ENCODE data around the gene GUCY2C.

GUCY2C gene

DNA sequence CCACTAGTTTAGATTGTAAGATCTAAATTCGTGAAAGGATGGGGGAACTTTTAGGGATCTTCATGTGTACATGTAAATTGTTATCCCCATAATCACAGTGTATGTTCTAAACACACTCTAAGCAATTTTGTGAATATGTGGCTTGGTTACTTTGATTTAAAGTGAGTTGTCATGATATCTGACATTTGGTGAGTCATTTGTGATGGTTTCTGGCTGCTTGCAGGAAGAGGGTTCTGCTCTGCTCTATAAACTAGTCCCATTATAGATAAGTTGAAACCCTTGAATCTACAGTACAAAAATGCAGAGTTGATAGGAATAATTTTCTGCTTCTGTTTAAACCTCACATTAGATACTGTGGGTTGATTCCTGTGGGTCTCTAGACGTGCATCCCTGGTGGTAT, 14.8 kb downstream of the GUCY2C start:
- DNase-seq: no peak

DNA sequence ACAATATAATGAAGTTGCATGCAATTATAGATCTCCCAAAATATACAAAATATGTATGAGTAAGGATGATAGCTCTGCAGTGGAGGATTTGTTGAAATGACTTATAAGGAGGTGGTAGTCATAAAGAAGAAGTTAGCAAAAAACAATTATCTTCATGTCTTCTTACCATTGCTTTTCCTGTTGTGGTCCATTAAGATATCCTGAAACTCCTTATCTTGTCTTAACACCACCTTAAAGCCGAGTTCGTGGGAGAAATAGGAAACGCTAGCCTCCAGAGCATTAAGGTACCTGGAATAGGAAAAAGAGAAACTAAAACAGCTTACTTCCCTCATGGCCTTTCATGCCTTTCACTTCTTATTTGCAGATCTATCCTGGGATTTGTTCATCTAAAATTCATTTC, 15.2 kb downstream of the GUCY2C start:
- DNase-seq: no peak

DNA sequence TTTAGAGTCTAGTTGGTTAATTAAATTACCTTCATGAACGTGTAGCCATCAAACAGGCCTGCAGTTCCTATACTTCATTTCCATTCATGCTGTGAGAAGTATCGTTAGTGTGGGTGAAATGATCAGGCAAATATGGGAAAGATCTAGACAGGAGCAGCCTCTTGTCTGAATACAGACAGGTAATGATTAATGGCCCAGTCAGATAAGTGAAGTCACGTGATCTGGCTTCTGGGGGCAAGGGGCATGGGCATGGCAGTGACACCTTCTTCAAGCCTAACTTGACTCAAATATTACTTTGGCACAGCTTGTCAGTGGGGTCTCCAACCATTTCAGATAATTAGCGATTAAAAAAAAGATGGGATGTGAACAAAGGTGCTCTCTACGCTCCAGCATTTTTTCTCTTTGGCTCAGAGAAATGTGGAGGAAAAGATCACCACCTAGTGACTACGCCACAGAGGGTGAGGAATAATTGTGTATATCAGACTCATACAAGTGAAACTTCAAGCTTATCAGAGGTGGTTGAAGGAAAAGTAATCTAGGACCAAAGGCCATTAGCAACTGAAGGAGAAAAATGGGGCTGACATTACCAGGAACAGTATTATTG, 17.8 kb downstream of the GUCY2C start:
- no peak for DNase-seq

DNA sequence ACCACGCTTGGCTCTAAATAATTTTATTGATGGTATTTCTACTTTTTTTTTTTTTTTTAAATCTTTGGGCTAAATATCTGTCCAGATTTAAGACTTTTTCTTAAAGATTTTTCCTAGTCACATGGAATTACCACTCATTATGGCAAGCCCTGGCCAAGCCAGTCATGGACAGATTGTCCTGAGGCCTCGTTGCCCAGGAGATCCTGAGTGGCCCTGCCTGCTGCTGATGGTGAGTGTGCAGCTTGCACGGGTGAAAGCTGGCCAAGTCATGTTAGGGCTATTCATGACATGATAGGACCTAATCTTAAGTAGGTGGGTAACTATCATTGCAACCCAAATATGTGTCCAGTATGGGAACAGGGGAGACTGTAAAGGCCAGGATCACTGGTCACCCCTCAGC, 27.8 kb downstream of the GUCY2C start:
- DNase-seq: no peak

DNA sequence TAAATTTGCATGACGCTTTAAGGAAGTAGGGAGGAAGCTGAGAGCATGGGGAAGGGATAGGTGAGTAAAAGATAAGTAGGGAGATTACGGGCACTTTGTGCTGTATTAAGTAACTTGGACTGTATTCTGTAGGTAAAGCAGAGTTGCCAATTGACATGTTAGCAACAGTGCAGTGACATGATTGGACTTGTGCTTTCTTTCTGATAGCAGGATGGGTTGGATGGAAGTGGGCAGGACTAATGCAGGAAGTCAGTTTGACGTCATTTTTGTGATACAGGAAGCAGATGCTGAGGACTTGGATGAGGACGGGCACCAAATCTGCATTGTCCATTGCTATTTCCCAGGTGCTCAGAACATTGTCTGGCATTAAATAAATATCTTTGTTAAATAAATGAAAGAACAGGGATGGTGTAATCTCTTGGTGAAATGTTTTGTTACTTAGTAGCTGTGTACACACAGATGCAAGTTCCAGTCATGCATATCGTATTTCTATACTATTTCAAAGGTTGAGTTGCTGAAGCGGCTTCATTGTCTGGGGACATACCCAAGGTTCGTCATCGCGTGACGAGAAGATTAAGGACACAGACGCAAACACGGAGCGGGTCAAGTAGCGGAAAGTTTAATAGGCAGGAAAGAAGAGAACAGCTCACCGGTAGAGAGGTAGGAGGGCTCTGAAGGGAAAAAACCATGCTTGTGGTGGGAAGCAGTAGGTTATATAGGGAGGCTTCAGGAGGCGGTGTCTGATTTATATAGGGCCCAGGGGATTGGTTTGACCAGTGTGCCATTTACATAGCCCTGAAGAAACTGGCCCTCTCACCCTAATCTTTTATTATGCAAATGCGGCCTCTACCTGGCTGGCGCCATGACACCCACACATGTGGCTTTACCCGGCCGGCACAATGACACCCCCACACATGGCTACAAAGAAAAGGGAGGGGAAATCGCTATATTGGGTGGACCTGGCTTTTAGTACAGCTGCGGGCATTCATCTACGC, 30.7 kb downstream of the GUCY2C start:
- no peak for DNase-seq

DNA sequence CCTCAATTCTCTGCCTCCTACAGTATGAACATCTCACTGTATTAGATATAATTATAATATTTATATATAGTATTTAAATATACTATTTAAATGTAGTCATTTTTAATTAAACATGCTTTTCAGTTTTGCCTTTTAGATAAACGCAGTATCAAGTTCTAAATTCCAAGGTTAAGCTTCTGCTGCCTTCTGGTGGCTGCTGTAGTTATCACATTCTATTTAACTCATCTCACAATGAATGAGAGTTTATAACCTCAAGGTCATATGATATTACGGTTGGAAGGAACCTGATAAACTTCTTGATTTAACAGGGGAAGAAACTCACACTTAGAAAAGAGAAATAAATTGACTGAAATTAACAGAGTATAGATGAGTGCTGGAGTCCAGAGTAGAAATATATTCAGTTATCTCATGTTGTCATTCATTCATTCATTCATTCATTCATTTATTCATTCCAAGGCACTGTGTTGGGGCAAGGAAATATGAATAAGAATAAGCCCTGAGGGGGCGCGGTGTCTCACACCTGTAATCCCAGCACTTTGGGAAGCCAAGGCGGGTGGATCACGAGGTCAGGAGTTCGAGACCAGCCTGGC, 31.9 kb downstream of the GUCY2C start:
- DNase-seq: peak in 1 of 14 donors; percentile 3

DNA sequence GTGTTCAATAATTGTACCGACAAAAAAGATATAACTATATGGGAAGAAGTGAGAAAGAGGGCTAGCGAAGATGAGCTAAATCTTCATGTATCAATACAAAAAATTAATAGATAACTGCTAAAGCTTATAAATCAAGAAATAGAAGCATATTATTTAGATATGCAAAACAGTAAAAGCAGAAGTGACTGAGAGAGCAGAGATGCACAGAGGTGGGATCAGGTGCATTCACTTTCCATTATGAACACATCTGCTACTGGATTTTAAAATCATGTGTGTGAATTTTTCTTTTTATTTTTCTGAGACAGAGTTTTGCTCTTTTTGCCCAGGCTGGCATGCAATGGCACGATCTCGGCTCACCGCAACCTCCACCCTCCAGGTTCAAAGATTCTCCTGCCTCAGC, 33.4 kb downstream of the GUCY2C start:
- DNase-seq: no peak

DNA sequence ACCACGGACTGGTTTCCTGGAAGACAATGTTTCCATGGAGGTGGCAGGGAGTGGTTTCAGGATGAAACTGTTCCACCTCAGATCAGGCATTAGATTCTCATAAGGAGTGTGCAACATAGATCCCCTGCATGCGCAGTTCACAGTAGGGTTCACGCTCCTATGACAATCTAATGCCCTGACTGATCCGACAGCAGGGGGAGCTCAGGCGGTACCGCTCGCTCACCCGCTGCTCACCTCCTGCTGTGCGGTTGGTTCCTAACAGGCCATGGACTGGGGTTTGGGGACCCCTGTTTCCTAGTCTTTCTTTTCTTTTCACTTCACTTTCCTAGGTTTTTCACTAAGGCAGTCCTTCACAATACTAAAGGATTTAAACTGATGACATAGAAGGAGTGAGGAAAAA, 39.6 kb downstream of the GUCY2C start:
- no peak for DNase-seq

DNA sequence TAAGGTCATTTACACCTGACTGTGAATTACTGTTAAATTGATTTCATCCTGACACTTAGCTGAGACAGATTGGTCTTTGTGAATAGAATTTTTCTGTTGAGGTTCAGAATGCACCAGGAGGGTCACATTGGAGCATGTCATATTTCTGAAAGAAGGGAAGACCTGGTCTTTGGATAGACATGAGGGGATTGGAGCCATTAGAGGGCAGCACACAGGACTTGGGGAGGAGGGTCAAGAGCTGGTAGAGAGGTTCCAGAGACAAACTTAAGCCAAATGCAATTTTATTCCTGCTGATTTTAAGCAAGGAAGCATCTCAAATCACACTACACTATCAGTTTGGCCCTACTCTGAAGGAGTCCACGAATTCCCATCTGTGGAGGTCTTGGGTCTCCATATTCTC, 41.1 kb downstream of the GUCY2C start:
- no peak for DNase-seq

DNA sequence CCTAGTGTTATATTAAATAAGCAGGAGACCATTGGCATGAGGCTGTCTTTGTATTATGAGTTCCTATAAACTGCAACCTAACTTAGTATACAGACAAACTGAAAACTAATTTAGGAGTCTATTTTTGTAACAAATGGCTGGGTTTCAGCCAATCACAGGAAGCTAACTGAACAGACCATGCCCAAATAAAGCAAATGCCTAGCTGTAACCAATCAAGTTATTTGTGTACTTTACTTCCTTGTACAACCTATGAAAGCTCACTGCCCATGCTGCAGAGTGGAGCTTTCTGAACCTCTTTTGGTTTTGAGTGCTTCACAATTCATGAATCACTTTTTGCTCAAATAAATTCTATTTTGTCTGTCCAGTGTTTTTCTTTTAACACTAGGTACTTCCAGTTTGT, 41.6 kb downstream of the GUCY2C start:
- DNase-seq: no peak

DNA sequence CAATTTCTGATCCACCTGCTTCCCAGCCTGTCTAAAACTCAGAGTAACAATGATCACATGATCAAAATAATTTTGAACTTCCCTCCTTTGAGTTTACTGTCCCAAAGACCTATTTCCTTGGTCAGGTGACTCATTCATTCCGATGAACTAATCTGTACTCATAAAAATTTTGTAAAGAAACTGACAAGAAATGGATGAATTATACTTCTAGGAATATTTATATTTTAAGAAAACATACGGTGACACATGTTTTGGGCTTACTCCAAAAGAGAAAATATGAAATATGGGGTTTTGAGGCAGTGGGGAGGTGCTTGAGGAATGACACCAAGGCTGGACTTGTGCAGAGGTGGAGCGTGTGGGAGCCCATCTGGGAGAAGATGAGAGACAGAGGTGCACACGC, 42.0 kb downstream of the GUCY2C start:
- no peak for DNase-seq

DNA sequence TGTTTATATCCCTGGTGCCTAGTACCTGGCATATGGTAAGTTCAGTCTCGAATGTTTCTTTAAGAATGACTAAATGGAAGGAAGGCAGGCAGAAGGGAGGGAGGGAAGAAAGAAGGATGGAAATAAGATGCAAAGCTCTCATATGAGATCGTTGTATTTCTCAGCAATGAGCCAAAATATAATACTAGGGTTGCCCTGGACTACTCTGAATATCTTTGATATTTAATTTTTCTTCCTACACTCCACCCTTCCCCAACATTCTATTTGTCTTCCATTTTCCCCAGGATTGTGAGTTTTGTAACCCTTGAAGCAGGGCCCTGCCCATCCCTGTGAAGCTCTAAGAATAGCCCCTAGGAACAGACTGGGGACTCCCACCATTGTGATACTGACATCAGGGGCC, 43.9 kb downstream of the GUCY2C start:
- no peak for DNase-seq

DNA sequence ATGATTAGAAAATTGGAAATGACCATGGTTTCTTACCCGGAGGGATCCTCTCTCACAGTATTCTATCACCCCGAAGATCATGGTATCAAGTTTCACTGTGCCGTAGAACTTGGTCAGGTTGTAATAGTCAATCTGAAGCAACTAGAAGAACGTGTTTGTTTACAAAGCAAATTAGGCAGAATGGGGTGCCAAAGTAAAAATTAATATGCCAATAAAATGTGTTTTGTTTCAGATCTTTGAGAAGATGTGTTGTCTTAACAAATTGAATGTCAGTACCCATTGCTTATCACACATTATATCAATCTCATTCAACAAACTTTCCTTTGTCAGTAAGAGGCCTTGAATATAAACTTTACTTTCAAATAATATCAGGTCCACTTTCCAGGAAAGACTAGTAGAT, 45.0 kb downstream of the GUCY2C start:
- DNase-seq: no peak

DNA sequence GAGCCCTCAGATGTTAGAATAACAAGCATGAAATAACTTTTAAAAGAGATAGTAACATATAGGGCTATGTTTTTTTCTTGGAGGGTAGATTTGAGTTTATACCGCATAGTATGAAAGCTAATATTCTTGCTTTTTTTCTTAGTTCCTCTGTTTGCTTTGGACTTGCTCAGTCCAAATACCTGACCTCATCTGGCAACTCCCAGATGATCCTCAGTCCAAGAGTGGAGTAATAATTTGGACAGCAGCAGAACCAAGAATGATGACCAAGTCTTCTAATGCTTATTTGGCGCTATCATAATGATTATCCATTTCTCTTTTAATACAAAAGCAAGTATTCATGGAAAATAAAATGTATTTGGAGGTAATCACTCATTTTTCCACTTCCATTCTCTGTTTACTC, 45.6 kb downstream of the GUCY2C start:
- no peak for DNase-seq

DNA sequence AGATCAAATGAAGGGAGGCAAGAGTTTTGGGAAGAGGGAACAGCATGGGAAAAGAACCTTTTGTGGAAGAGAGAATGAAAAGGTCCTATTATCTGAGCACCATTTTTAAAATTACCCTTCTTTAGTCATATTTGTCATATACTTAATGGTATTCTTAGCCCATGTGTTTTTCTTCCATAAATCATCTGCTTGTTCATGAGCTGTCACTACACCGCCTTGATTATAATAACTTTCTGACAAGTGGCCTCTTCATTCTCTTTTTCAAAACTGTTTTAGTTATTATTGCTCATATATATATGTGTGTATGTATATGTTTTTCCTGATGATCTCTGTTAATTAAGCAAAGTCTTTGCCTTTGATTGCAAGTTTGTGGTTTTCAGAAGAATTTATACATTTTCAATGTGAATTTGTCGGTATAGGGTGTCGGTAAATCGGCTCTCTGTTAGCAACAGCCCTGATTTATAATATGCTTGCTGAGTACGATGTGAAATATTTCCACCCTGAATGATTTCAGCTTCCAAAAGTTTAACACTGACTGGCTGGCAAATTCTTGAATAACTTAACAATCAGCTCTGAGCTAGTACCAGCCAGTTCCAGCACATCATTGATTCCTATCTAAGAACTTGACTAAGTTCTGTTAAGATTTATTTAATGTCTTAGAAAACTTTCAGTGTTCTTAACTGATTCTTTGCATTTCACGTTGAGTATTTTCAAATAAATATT, 49.2 kb downstream of the GUCY2C start:
- DNase-seq: no peak

DNA sequence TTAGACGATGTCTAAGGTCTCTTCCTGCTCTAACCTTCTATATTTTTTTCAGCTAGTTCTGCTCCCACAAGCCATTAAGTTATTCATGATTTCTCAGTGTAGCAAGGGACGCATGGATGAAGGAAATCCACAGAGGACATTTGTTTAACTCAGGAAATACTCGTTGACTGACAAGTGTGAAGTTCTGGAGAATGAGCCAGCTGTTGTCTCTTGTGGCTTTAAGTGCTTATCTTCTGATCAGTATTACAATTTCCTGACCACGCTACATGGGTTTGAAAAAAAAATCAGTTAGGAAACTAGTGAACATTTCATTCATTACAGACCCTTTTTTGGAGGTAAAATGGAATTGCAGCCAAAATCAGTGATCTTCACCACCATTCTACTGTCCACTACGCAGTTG, 53.1 kb downstream of the GUCY2C start:
- DNase-seq: no peak

DNA sequence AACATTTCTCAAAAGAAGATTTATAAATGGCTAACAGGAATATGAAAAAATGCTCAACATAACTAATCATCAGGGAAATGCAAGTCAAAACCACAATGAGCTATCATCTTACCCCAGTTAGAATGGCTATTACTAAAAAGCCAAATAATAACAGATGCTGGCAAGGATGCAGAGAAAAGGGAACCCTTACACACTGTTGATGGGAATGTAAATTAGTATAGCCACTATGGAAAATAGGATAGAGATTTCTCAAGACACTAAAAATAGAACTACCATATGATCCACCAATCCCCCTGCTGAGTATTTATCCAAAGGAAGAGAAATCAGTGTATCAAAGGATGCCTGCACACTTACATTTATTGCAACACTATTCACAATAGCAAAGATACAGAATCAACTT, 58.3 kb downstream of the GUCY2C start:
- DNase-seq: no peak

DNA sequence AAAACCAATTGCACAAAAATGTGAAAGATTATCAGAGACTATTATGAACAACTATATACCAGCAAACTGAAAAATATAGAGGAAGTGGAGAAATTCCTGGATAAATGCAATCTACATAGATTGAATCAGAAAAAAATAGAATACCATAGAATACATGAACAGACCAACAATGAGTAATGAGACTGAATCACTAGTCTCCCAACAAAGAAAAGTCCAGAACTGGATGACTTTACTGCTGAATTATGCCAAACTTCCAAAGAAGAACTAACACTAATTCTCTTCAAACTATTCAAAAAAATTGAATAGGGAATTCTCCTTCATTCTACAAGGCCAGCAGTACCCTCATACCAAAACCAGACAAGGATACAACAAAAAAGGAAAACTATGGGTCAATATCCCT, 60.6 kb downstream of the GUCY2C start:
- DNase-seq: no peak

DNA sequence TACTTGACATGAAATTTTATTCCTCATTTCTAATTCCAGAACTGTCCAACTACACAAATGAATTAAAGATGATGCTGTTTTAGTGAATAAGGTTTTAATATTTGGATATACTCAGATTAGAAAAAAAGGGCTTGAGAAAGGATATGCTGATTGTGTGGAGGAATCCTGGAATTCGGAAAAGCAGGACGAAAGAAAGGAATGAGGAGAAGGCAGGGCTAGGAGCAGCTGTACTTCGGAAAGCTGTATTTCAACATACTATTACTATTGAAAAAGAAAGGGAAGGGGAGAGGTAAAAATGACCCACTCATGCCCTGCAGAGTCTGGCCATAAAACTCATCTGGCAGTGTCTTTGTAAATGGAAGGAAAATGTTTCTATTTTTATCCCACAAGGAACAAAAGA, 65.6 kb downstream of the GUCY2C start:
- DNase-seq: no peak

DNA sequence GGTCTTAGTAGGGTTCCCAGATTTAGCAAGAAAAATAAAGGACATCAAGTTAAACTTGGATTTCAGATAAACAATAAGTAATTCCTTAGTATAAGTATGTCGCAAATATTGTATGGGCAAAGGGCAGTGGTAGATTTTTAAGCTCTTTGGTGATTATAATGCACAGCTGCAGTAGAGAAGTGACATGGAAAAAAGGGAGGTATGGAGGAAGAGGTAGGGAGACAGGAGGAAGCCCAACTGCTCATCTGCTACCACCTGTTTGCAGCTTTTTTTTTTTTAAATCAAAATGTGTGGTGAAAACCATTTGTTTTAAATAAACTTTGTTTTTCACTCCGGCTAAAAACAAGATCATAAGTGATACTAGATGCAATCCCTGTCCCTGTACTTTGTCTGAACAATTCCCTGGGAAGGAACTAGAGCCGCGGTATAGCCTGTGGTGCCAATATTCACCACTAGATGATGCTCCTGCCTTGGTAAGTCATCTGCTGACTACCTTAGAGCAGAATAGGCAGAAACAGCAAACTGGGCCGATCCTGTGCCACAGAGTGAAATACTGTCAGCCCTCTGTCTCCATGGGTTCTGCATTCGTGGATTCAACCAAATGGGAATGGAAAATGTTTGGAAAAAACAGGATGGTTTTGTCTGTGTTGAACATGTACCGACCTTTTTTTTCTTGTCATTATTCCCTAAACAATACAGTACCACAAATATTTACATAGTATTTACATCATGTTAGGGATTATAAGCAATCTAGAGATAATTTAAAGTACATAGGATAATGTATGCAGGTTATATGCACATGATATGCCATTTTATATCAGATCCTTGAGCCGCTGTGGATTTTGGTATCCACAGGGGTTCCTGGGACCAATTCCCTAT, 66.3 kb downstream of the GUCY2C start:
- DNase-seq: peak in 10 of 14 donors; percentile 5 to 59 (median 26)

DNA sequence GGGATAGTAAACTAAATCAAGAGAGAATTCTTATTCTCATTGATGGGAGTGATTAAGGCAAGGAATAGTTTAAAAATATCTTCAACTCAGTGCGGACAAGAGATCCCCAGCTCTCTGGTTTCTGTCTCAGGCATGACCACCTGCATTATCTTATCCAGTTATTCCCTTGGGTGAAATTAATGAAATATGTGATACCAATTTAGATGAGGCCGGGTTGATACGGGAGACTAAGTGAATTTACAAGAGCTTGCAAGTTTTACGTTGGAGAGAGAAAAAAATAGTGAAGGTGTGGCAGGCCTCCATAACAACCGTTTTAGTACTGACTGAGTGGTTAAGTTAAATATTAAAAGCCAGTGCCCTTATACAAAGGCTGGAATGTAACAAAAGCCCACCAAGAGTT, 67.6 kb downstream of the GUCY2C start:
- DNase-seq: no peak

DNA sequence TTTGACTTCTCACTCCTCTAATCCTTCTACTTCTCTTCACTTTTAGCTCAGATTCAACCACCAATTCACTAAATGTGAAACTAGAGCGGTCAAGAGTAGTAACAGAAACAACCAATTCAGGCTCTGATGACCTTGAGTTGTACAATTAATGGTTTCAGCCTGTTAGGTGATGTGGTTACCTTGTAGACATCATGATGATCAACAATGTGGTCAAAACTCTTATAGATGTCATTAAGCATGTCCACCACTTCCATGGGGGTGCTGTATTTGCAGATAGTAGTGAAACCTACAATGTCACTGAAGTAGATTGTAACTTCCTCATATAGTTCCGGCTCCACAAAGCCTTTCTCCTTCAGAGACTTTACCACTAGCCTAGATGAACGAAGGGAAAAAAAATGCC, 74.6 kb downstream of the GUCY2C start:
- DNase-seq: no peak

Data from C1 segment of cervical spinal cord (tissue), 14 donors.